Aorta (tissue), 5 donors: ENCODE data around the gene PLA2G4C. TPM values are rescaled to one million over a fixed set of nuclear protein-coding genes. Genes with fewer than 3 reads are reported as not detected.
A peak's percentile ranks its signal among the peaks of the same experiment; 100 is the strongest.

ENCODE experiments used
- ATAC-seq: fragments of 200-7000 bp; cut with Tn5 transposase; one replicate; pipeline ENCODE4 v1.9.1; 2022; ENCODE audit warnings: moderate library complexity; ENCODE audit not compliant: low FRiP score
- DNase-seq, 2 donors: peaks; one replicate each; pipeline ENCODE4 v3.0.0-alpha.2; 2020
- H3K27ac ChIP-seq, 2 donors: one replicate each; pipeline ENCODE4 v1.5.1; 2013; ENCODE audit warnings: low read length in 2 of 2, mild to moderate bottlenecking in 2 of 2, moderate library complexity in 2 of 2, control low read depth in 1 of 2, inconsistent platforms in 1 of 2, low read depth in 1 of 2
- H3K27me3 ChIP-seq, 2 donors: one replicate each; pipeline ENCODE4 v1.6.1; 2013; ENCODE audit warnings: control low read depth in 1 of 2, low read length in 1 of 2, mild to moderate bottlenecking in 1 of 2, moderate library complexity in 1 of 2; ENCODE audit not compliant: insufficient read depth in 2 of 2, control insufficient read depth in 1 of 2
- H3K36me3 ChIP-seq, 2 donors: one replicate each; pipeline ENCODE4 v1.6.1; 2013; ENCODE audit warnings: control low read depth in 1 of 2, low read length in 1 of 2, mild to moderate bottlenecking in 1 of 2; ENCODE audit not compliant: insufficient read depth in 2 of 2, control insufficient read depth in 1 of 2
- H3K4me1 ChIP-seq, 2 donors: one replicate each; pipeline ENCODE4 v1.6.1; 2013; ENCODE audit warnings: low read length in 2 of 2, control low read depth in 1 of 2, mild to moderate bottlenecking in 1 of 2, moderate library complexity in 1 of 2; ENCODE audit not compliant: insufficient read depth in 2 of 2, control insufficient read depth in 1 of 2
- H3K4me3 ChIP-seq, 2 donors: one replicate each; pipeline ENCODE4 v1.5.1; 2013; ENCODE audit warnings: low read length in 2 of 2, control low read depth in 1 of 2, mild to moderate bottlenecking in 1 of 2
- H3K9me3 ChIP-seq: one replicate; pipeline ENCODE4 v1.6.1; 2013; ENCODE audit warnings: mild to moderate bottlenecking, low read length; ENCODE audit not compliant: control insufficient read depth
- WGBS, 2 donors: extraction: QIAGEN DNeasy Blood & Tissue Kit; methylation state at CpG; one replicate each; pipeline ENCODE4 v1.1.7; 2013; 5-methylcytosine and 5-hydroxymethylcytosine counted together
- intact Hi-C, 2 donors: fragments of 100-400 bp; cut with DNase I; formaldehyde crosslinking; loops; one replicate each; pipeline versions ENCODE4 v1.14.2 to v1.15.0; 2022
- long read RNA-seq, 2 donors: library from polyadenylated mRNA; unstranded; transcript quantifications; one replicate each; pipeline ENCODE4 v2.0.0, GENCODE V29; 2020 to 2021
- polyA plus RNA-seq, 2 donors: library from polyadenylated mRNA; stranded (reverse); fragments of 200-250 nt; gene quantifications; one replicate each; pipeline ENCODE4 v1.2.3, GENCODE V29; 2013
- total RNA-seq, 2 donors: library from RNA; stranded (reverse); fragmentation: NEBNext Ultra II Directional; extraction: Animal tissue kit (Norgen Biotek cat#: 25700); gene quantifications; one replicate each; pipeline ENCODE4 v1.2.1, GENCODE V29; 2021
- donor health status: healthy with polysubstance abuse.
- donor health status: Bipolar disorder and iron deficiency.
- donor health status: DM: no; HTN: no; CAD: no.
- donor health status: DM: no; HTN: no; CAD: no.
- donor health status: DM: yes; HTN: yes; CAD: no.

The PLA2G4C gene, protein sequence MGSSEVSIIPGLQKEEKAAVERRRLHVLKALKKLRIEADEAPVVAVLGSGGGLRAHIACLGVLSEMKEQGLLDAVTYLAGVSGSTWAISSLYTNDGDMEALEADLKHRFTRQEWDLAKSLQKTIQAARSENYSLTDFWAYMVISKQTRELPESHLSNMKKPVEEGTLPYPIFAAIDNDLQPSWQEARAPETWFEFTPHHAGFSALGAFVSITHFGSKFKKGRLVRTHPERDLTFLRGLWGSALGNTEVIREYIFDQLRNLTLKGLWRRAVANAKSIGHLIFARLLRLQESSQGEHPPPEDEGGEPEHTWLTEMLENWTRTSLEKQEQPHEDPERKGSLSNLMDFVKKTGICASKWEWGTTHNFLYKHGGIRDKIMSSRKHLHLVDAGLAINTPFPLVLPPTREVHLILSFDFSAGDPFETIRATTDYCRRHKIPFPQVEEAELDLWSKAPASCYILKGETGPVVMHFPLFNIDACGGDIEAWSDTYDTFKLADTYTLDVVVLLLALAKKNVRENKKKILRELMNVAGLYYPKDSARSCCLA
- total RNA-seq (10 to 100 TPM; 19.8 to 60.1 TPM), polyA plus RNA-seq (10 to 100 TPM in 1 of 2 donors, 1 to 10 TPM in 1; 6.8 to 45.8 TPM)
- long read RNA-seq, donor 1, transcript PLA2G4C-201 (17 exons, 2,496 nt), result minor isoform, 7 of 41 reads
- long read RNA-seq, donor 1, transcript PLA2G4C-222 (17 exons, 1,984 nt), result major isoform, 14 of 41 reads
- long read RNA-seq, donor 1, partial matches to known transcripts, result 9 of 41 reads
- long read RNA-seq, donor 1, other reads (novel, unspliced or antisense), result 11 of 41 reads
- long read RNA-seq, donor 2, partial matches to known transcripts, result 5 of 17 reads
- long read RNA-seq, donor 2, other reads (novel, unspliced or antisense), result 7 of 17 reads

GRCh38 chr19:48110350-48110966, at the start of gene PLA2G4C:
Gene PLA2G4C (minus strand): TSS chr19:48110817. CDS start chr19:48106529, 4,288 bp downstream.
- H3K27ac ChIP-seq, result peak within 1 kb of the TSS in 1 of 2 donors; percentile 97
- ATAC-seq (peak; percentile 93), DNase-seq (peak; percentile 95 to 97)
- no peaks in the 10 kb centered on the region for H3K36me3 ChIP-seq
- 0% methylated on average over 26 to 27 of the region's 27 CpGs for WGBS, 2 donors
- intact Hi-C loops, result no loop called here
- H3K4me3 ChIP-seq, result peak within 1 kb of the TSS; percentile 54 to 56
- no peaks in the 10 kb centered on the region for H3K4me1 ChIP-seq
- no peaks in the 10 kb centered on the region for H3K9me3 ChIP-seq
- no peaks in the 10 kb centered on the region for H3K27me3 ChIP-seq

GRCh38 chr19:48158210-48158790, 47.7 kb upstream of the PLA2G4C start:
- Histone ChIP-seq H3K27ac (no peak overlapping the region), H3K4me1 (no peaks in the 10 kb centered on the region), H3K27me3 (no peaks in the 10 kb centered on the region), H3K4me3 (no peak overlapping the region), H3K9me3 (no peaks in the 10 kb centered on the region), H3K36me3 (no peaks in the 10 kb centered on the region)
- DNase-seq (no peak), ATAC-seq (no peak)
- WGBS, 2 donors, result 85 to 89% methylated on average over 12 of the region's 12 CpGs
- intact Hi-C loops, result no loop called here

DNA sequence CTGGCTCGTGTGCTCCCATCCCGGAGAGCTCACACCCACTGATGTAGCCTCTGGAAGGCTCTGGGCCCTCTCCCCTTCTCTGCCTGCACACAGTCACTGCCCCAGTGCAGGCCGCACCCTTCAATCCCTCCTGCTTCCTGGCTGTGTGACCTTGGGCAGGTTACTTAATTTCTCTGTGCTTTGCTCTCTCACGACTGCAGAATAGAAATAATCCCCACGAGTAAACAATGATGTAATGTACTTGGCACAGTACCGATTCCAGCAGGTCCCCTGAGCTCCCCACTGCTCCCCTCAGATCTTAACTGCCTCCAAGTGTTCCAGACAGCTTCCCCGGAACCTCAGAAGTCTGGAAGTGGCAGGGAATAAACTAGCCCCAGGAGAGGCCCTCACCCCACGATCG, 43.4 kb upstream of the PLA2G4C start:
- 55 to 56% methylated on average over 9 of the region's 9 CpGs for whole genome bisulfite sequencing, 2 donors
- no peak for ATAC-seq
- H3K4me1 ChIP-seq, result no peaks in the 10 kb centered on the region
- no peaks in the 10 kb centered on the region for H3K27me3 ChIP-seq
- no peaks in the 10 kb centered on the region for H3K9me3 ChIP-seq
- H3K36me3 ChIP-seq, result no peaks in the 10 kb centered on the region
- DNase-seq, result no peak
- no peak overlapping the region for H3K27ac ChIP-seq
- intact Hi-C loops, result loop anchor here in 1 of 2 donors (2.0 kb wide), 1 partner anchor 47 kb away; no protein-coding TSS in a partner anchor
- no peak overlapping the region for H3K4me3 ChIP-seq

GRCh38 chr19:48152551-48152950, 41.9 kb upstream of the PLA2G4C start:
- Histone ChIP-seq H3K4me3 (no peak overlapping the region), H3K36me3 (no peaks in the 10 kb centered on the region), H3K9me3 (no peaks in the 10 kb centered on the region), H3K27me3 (no peaks in the 10 kb centered on the region), H3K4me1 (no peaks in the 10 kb centered on the region), H3K27ac (no peak overlapping the region)
- peak; percentile 71 for ATAC-seq
- peak; percentile 63 to 83 for DNase-seq
- 17 to 22% methylated on average over 8 of the region's 8 CpGs for WGBS, 2 donors
- intact Hi-C loops, result loop anchor here in 1 of 2 donors (1.0 kb wide), 1 partner anchor 45 kb away; no protein-coding TSS in a partner anchor

GRCh38 chr19:48149430-48149829, 38.8 kb upstream of the PLA2G4C start:
- WGBS, 2 donors, result 53 to 72% methylated on average over 6 of the region's 6 CpGs
- ATAC-seq (no peak), DNase-seq (no peak)
- Histone ChIP-seq H3K4me3 (no peak overlapping the region), H3K36me3 (no peaks in the 10 kb centered on the region), H3K27ac (no peak overlapping the region), H3K9me3 (no peaks in the 10 kb centered on the region), H3K4me1 (no peaks in the 10 kb centered on the region), H3K27me3 (no peaks in the 10 kb centered on the region)
- intact Hi-C loops, result no loop called here

- ATAC-seq (no peak), DNase-seq (no peak)
- no peaks in the 10 kb centered on the region for H3K36me3 ChIP-seq
- no peaks in the 10 kb centered on the region for H3K9me3 ChIP-seq
- 90 to 97% methylated on average over 9 of the region's 9 CpGs for WGBS, 2 donors
- no peak overlapping the region for H3K27ac ChIP-seq
- H3K4me3 ChIP-seq, result no peak overlapping the region
- H3K27me3 ChIP-seq, result no peaks in the 10 kb centered on the region
- no peaks in the 10 kb centered on the region for H3K4me1 ChIP-seq
- intact Hi-C loops, result no loop called here
These were observed 38.0 kb upstream of the PLA2G4C start for GRCh38 chr19:48148576-48148975.

GRCh38 chr19:48147597-48148175, 37.1 kb upstream of the PLA2G4C start:
- no peaks in the 10 kb centered on the region for H3K36me3 ChIP-seq
- H3K9me3 ChIP-seq, result no peaks in the 10 kb centered on the region
- intact Hi-C loops, result no loop called here
- H3K27ac ChIP-seq, result no peak overlapping the region
- no peaks in the 10 kb centered on the region for H3K27me3 ChIP-seq
- ATAC-seq, result no peak
- H3K4me1 ChIP-seq, result no peaks in the 10 kb centered on the region
- no peak overlapping the region for H3K4me3 ChIP-seq
- WGBS, 2 donors, result 85 to 96% methylated on average over 4 of the region's 4 CpGs
- no peak for DNase-seq

DNA sequence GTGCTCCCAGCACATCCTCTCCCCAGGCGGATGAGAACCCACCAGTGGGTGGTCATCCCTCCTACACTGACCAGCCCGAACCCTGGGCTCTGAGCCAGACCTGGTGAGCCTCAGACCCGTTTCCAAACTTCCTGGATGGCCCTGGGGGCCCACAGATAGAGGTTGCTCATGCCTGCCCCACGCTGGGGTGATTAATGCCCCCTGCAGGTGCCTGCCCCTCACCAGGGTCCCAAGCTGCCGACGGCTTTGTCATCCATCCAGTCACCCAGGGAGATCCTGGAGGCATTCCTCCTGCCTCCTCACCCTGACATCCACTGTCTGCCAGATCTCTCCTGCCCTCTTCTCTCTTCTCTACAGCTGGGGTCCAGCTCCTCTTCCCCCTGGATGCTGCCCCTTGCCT, 28.4 kb upstream of the PLA2G4C start:
- no peaks in the 10 kb centered on the region for H3K9me3 ChIP-seq
- no peaks in the 10 kb centered on the region for H3K27me3 ChIP-seq
- ATAC-seq (no peak), DNase-seq (no peak)
- WGBS, 2 donors, result 77 to 87% methylated on average over 6 of the region's 6 CpGs
- H3K4me3 ChIP-seq, result no peak overlapping the region
- intact Hi-C loops, result no loop called here
- no peaks in the 10 kb centered on the region for H3K36me3 ChIP-seq
- H3K27ac ChIP-seq, result no peak overlapping the region
- no peaks in the 10 kb centered on the region for H3K4me1 ChIP-seq
